HTR-8/SVneo (cell line): ENCODE results near the gene STK39.

Source experiments
- DNase-seq: peaks from one replicate; pipeline ENCODE4 v3.0.0; 2011; ENCODE audit warnings: low spot score, mixed read lengths; ENCODE audit not compliant: insufficient read length
- FAIRE-seq: peaks from 2 replicates; lab custom pipeline; 2011; peaks lifted over from hg19 to GRCh38; lab: Jason Lieb, UNC

The STK39 gene

GRCh38 chr2:168166902-168167510 is 80.4 kb downstream of the STK39 start:
- FAIRE-seq (no peak), DNase-seq (no peak)

- FAIRE-seq = no peak
- DNase-seq = no peak
These were observed 81.2 kb downstream of the STK39 start for GRCh38 chr2:168165985-168166901.

- FAIRE-seq = no peak
- no peak for DNase-seq
These were observed 82.0 kb downstream of the STK39 start for GRCh38 chr2:168165397-168165796.

GRCh38 chr2:168160897-168161296 is 86.5 kb downstream of the STK39 start:
- no peak for DNase-seq
- no peak for FAIRE-seq

- no peak for FAIRE-seq
- DNase-seq = no peak
These were observed 87.4 kb downstream of the STK39 start for GRCh38 chr2:168159754-168160585.

- no peak for DNase-seq
- no peak for FAIRE-seq
These were observed 88.8 kb downstream of the STK39 start for GRCh38 chr2:168158586-168158985.

GRCh38 chr2:168157926-168158325 is 89.5 kb downstream of the STK39 start:
- FAIRE-seq = no peak
- peak; percentile 2 for DNase-seq

- no peak for FAIRE-seq
- no peak for DNase-seq
These were observed 90.3 kb downstream of the STK39 start for GRCh38 chr2:168157070-168157469.

GRCh38 chr2:168156661-168157060 is 90.7 kb downstream of the STK39 start:
- no peak for FAIRE-seq
- DNase-seq = peak; percentile 35

- no peak for DNase-seq
- no peak for FAIRE-seq
These were observed 91.7 kb downstream of the STK39 start for GRCh38 chr2:168155680-168156079.

GRCh38 chr2:168155046-168155445 is 92.3 kb downstream of the STK39 start:
- no peak for FAIRE-seq
- DNase-seq = no peak

GRCh38 chr2:168152902-168153530 is 94.4 kb downstream of the STK39 start:
- no peak for DNase-seq
- FAIRE-seq = no peak

- FAIRE-seq (no peak), DNase-seq (no peak)
These were observed 97.4 kb downstream of the STK39 start for GRCh38 chr2:168149986-168150385.

- DNase-seq (no peak), FAIRE-seq (no peak)
These were observed 98.0 kb downstream of the STK39 start for GRCh38 chr2:168149150-168149974.

- DNase-seq (no peak), FAIRE-seq (no peak)
These were observed 99.3 kb downstream of the STK39 start for GRCh38 chr2:168147830-168148794.

GRCh38 chr2:168146892-168147810 is 100.2 kb downstream of the STK39 start:
- no peak for DNase-seq
- FAIRE-seq = no peak
